ENCODE measurements around the gene RHBDL3.
A peak's percentile ranks its signal among the peaks of the same experiment; 100 is the strongest.

RHBDL3 gene

DNA sequence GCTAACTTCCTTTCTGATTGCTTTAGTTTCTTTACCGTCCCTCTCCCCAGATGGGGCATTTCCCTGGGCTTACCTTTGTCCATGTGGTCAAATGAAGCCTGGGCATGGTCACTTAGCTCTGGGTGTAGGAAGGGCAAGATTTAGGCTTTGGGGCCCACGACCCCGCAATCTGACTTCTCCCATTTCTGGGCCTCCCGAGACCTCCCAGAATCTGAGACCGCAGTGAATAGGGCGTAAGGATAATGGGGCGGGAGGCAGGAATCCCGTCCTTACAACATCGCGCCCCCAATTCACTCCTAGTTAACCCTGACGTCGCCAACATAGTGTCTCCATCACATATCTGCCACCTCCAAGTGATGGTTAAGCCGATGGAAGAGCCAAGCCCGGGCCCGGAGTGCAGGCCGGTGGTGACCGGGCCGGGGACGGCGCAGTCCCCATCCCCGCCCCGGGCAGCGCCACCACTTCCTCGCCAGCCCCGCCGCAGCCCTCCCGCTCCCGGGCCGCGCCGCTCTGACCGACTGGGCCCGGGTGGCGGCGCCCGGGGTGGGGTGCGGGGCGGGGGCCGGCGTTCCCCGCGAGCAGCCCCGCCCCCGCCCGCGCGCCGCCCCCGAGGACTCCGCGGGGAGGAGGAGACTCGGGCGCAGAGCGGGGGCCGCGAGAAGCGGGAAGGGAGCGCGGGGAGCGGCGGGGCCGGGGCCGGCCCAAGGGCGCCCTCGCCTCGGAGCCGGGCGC, at the start of gene RHBDL3:
TSS of gene RHBDL3 (plus strand) at position 641 of the 732 bp plus-strand sequence. CDS start 358 bp downstream, outside the sequence.
- H3K4me3 ChIP-seq (ENCODE audit: low read length) = peak within 1 kb of the TSS; percentile 50
- no peak for TF ChIP-seq ZNF274 (IDR thresholded peaks at IDR 0.05; ENCODE audit: low read depth, low read length)

GRCh38 chr17:32222621-32223020, 43.0 kb upstream of the RHBDL3 start:
- no peak overlapping the region for H3K4me3 ChIP-seq (ENCODE audit: low read length)
- no peak for TF ChIP-seq ZNF274 (IDR thresholded peaks at IDR 0.05; ENCODE audit: low read depth, low read length)

DNA sequence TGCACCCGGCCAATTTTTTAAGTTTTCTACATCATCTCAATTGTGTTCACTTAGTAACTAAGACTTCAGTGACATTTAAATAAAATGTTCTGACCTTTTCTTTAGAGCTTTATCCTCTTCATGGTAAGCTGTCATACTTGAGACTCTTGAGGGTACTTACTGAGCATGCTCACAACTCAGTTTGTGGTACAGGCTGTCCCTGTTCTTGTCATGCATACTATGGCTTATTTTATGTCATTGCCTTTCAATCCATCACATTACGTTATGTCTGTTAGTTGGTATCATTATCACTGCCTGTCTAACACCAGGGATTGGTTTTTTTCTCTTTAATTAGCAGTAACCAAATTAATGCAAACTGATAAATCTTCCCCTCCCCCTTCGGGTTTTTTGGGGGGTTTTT, 41.9 kb upstream of the RHBDL3 start:
- H3K4me3 ChIP-seq (ENCODE audit: low read length) = no peak overlapping the region
- no peak for TF ChIP-seq ZNF274 (IDR thresholded peaks at IDR 0.05; ENCODE audit: low read depth, low read length)

DNA sequence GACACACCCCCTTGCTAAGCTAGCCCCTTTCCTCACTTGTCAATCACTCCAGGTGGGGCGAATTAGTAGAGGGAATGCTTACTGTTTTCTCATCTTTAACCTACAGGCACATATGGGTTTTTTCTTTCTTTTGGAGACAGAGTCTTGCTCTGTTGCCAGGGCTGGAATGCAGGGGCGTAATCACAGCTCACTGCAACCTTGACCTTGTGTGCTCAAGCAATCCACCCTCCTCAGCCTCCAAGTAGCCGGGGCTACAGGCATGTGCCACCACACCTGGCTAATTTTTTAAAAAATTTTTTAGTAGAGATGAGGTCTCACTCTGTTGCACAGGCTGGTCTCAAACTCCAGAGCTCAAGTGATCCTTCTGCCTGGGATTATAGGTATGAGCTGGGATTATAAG, 38.7 kb upstream of the RHBDL3 start:
- no peak for TF ChIP-seq ZNF274 (IDR thresholded peaks at IDR 0.05; ENCODE audit: low read depth, low read length)
- H3K4me3 ChIP-seq (ENCODE audit: low read length) = no peak overlapping the region

DNA sequence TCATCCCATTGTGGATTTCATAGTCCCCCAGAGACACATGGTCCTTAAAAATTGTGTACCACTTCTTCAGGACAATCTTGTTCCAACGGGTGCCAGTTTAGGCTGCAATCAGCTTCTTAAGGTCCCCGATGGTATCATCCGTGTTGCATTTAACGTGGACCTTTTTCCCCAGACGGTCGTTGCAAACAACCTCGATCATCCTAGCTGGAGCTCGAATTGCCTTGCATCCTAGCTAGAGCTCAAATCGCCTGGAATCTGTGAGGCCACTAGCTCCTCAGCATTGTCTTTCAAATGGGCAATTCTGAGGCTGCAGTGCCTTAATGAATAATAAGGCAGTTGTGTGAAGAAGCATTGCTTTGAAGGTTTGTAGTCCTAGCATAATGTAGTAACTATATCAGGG, 37.7 kb upstream of the RHBDL3 start:
- H3K4me3 ChIP-seq (ENCODE audit: low read length) = no peak overlapping the region
- TF ChIP-seq ZNF274 (IDR thresholded peaks at IDR 0.05; ENCODE audit: low read depth, low read length) = no peak

DNA sequence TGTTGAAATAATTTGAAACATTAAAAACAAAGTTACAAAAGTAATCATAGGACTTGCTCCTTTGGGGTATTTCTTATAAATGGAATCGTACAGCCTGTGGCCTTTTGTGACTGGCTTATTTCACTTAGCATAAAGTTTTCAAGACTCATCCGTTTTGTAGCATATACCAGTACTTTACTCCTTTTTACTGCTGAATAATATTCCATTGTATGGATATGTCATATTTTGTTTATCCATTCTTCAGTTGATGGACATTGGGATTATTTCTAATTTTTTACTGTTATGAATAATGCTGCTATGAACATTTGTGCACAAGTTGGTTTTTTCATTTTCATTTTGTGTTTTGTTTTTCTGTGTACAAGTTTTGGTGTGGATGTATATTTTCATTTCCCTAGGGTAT, 30.0 kb upstream of the RHBDL3 start:
- no peak for TF ChIP-seq ZNF274 (IDR thresholded peaks at IDR 0.05; ENCODE audit: low read depth, low read length)
- no peak overlapping the region for H3K4me3 ChIP-seq (ENCODE audit: low read length)

DNA sequence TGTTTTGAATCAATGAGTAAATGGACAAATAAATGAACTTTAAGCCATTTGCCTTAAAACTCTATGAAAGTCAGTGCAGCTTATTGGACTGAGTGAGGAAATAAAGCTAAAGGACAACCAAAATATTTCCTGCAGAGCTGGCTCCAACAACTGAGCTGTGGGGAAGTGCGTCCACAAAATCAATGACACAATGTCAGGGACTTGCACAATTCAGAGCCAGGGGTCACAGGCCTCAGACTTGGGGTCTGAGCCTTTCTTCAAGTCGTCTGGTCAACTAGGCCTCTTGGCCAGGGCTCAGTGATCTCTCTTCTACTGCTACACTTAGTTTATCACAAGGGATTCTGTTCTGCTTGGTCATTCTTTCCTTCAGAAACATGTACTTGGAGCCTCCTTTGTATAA, 26.2 kb upstream of the RHBDL3 start:
- H3K4me3 ChIP-seq (ENCODE audit: low read length) = no peak overlapping the region
- no peak for TF ChIP-seq ZNF274 (IDR thresholded peaks at IDR 0.05; ENCODE audit: low read depth, low read length)

- no peak for TF ChIP-seq ZNF274 (IDR thresholded peaks at IDR 0.05; ENCODE audit: low read depth, low read length)
- H3K4me3 ChIP-seq (ENCODE audit: low read length) = no peak overlapping the region
Observed at GRCh38 chr17:32240750-32241149, 24.9 kb upstream of the RHBDL3 start.

DNA sequence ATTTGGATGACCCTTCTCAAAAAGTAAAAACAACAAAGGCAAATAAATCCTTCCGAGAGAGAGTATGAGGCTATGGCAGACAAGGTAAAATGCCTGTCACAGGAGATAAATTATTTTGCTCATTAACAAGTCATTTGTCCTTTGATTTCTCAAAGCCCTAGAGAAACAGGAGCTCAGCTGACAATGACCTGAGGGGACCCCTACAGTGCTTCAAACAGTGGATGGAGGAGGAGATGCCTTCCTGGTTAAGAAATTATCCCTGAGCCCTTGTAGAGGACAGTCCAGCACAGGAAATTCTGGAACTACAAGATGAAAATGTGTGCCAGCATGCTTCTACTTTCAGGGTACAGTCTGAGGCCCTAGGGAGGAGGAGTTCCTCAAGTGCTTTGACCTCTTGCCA, 24.0 kb upstream of the RHBDL3 start:
- TF ChIP-seq ZNF274 (IDR thresholded peaks at IDR 0.05; ENCODE audit: low read depth, low read length) = no peak
- H3K4me3 ChIP-seq (ENCODE audit: low read length) = no peak overlapping the region

DNA sequence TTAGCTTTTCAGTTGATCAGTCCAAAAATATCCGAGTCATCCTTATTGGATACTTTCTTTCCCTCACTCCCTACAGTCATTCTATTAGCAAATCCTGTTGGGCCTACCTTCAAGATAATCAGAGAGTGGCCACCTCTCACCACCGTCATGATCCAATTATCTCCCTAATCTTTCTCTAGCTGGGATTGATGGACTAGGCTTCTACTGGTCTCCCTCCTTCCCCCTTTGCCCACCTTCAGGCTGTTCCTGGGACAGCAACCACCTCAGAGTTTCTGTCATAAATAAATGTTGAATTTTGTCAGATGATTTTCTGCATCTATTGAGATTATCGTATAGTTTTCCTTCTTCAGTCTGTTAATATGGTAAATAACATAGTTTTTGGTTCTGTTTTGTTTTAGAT, 16.2 kb upstream of the RHBDL3 start:
- no peak overlapping the region for H3K4me3 ChIP-seq (ENCODE audit: low read length)
- TF ChIP-seq ZNF274 (IDR thresholded peaks at IDR 0.05; ENCODE audit: low read depth, low read length) = no peak

DNA sequence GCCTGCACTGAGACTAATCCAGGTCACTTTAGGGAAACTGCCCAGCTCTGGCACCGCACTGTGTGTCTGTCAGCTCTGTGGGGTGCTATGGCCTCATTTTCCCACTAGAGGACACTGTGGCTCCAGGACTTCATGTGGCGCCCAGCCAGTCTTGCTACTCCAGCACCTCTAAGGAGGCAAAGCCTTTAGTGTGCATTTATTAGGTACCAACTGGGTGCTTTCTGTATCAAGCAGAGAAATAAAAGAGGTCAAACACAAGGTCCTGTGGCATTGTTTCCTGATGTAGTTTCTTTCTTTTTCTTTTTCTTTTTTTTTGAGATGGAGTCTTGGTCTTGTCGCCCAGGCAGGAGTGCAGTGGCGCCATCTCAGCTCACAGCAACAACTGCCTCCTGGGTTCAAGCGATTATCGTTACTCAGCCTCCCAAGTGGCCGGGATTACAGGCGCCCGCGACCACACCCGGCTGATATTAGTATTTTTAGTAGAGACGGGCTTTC, 12.5 kb upstream of the RHBDL3 start:
- no peak overlapping the region for H3K4me3 ChIP-seq (ENCODE audit: low read length)
- no peak for TF ChIP-seq ZNF274 (IDR thresholded peaks at IDR 0.05; ENCODE audit: low read depth, low read length)

- TF ChIP-seq ZNF274 (IDR thresholded peaks at IDR 0.05; ENCODE audit: low read depth, low read length) = no peak
- no peak overlapping the region for H3K4me3 ChIP-seq (ENCODE audit: low read length)
Observed at GRCh38 chr17:32256012-32256700, 9.5 kb upstream of the RHBDL3 start.

DNA sequence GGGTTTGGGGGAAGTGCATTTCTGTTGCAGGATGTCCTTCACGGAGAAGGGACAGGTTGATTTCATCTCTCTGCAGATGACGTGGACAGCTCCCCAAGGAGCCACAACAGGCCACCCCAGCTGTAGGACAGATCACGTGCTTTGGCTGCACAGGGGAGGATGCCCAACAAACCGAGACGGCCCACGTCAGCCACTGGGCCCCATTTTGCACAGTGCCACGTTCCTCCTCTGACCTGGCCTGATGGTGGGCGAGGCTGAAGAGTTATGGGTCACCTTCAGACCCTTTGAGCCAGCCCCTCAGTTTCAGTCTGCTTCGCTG, 9.0 kb upstream of the RHBDL3 start:
- TF ChIP-seq ZNF274 (IDR thresholded peaks at IDR 0.05; ENCODE audit: low read depth, low read length) = no peak
- H3K4me3 ChIP-seq (ENCODE audit: low read length) = no peak overlapping the region

- TF ChIP-seq ZNF274 (IDR thresholded peaks at IDR 0.05; ENCODE audit: low read depth, low read length) = no peak
- H3K4me3 ChIP-seq (ENCODE audit: low read length) = no peak overlapping the region
Observed at GRCh38 chr17:32258383-32259140, 7.1 kb upstream of the RHBDL3 start.

GRCh38 chr17:32259586-32259985, 6.0 kb upstream of the RHBDL3 start:
- no peak for TF ChIP-seq ZNF274 (IDR thresholded peaks at IDR 0.05; ENCODE audit: low read depth, low read length)
- H3K4me3 ChIP-seq (ENCODE audit: low read length) = no peak overlapping the region

Data from GM08714 (cell line).